GM12891 (cell line): ENCODE data around the gene ZNF292.
"Not testable (repeated sequence)": the region's sequence is repeated elsewhere in the genome, so short reads cannot be mapped to it uniquely, and the experiment has no call there.

Experiments used
- DNase-seq: peaks from one replicate; pipeline ENCODE4 v3.0.0; 2011; ENCODE audit warnings: low spot score; ENCODE audit not compliant: insufficient read length
- FAIRE-seq: peaks from 2 replicates; lab custom pipeline; 2011; peaks lifted over from hg19 to GRCh38; lab: Jason Lieb, UNC
- PAX5 ChIP-seq: IDR thresholded peaks from 2 replicates; pipeline ENCODE4 v1.6.1; 2011; ENCODE audit warnings: low read length, moderate library complexity, mild to moderate bottlenecking; ENCODE audit not compliant: insufficient read depth, severe bottlenecking
- POLR2A ChIP-seq: IDR thresholded peaks from 2 replicates; pipeline ENCODE4 v1.6.1; 2011; ENCODE audit warnings: low read depth, low read length, control low read depth
- POLR2AphosphoS5 ChIP-seq: IDR thresholded peaks from 2 replicates; pipeline ENCODE4 v1.6.1; 2011; ENCODE audit warnings: low read depth, low read length, control low read depth
- POU2F2 ChIP-seq: IDR thresholded peaks from 2 replicates; pipeline ENCODE4 v1.6.1; 2011; ENCODE audit warnings: low read depth, mild to moderate bottlenecking, control low read depth, low read length, moderate library complexity
- SPI1 ChIP-seq: IDR thresholded peaks from 2 replicates; pipeline ENCODE4 v1.6.1; 2011; ENCODE audit warnings: low read depth, low read length, control low read depth
- TAF1 ChIP-seq: IDR thresholded peaks from 2 replicates; pipeline ENCODE4 v1.6.1; 2011; ENCODE audit warnings: low read depth, low read length, control low read depth

Gene ZNF292

DNA sequence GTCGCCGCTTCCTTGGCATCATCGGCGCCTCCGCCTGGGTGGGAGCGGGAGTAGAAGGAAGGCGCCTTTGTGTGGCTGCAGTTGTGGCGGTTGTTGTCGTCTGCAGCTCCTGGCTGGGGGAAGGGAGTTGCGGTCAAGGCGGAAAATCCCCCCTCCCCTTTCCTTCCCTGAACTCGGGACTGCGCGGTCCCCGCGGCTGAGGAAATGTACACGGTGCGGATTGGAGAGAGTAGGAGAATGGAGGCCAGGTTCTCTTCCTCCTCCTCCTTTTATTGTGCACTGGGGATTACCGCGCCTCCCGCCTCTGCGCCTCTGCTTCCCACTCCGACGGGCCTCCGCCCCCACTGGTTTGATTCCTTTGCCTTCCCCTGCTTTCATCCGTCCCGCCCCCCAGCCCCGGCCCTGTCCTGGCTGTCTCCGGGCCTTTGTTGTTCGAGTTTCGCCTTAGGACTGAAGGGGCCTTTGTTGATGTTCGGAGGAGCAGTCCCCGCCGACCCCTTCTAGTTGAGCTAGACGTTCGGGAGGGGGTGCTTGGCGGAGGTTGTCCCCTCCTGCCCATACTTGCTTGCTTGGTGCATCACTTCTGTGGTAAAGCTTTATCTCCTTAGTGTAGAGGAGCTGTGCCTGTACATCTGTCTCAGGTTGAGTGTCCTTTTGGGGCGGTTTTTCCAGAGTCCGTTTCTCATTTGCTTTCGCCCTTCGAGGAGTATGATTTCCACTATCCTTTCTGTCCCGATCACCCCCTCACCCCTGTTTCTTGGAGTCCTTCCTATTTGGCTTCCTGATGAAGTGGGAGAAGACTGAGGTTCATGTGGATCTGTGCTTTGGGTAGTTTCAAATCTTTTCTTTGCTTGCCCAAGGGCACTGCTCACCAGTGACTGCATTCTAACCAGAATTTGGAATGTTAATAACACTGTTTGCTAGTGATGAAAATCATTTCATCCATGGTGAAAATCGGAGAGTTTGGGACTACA, 764 bp downstream of the ZNF292 start:
- DNase-seq (no peak), FAIRE-seq (peak; percentile 65)
- TF ChIP-seq POLR2AphosphoS5 (no peak; the same call in 1 of the 2 replicates), SPI1 (no peak), PAX5 (no peak), TAF1 (no peak), POU2F2 (no peak), POLR2A (no peak)

DNA sequence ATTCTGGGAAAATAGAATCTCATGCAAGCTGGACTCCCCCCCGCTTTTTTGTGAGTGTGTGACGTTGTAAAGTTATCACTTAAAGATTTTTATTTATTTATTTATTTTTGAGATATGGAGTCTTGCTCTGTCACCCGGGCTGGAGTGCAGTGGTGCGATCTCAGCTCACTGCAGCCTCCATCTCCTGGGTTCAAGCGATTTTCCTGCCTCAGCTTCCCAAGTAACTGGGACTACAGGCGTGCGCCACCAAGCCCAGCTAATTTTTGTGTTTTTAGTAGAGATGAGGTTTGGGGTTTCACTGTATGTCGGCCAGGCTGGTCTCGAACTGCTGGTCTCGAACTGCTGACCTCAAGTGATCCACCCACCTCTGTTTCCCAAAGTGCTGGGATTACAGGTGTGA, 2.2 kb downstream of the ZNF292 start:
- not testable (repeated sequence) for DNase-seq, FAIRE-seq

DNA sequence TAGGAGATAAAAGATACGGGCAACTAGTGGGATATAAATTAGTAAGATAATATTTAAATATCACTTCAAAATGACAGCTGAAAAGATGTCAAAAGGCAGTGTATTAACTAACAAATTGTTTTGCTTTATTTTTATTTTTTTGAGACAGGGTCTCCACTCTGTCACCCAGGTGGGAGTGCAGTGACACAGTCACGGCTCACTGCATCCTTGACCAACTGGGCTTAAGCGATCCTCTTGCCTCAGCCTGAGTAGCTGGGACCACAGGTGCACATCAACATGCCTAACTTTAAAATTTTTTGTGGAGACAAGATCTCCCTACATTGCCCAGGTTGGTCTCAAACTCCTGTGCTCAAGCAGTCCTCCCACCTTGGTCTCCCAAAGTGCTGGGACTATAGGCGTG, 5.9 kb downstream of the ZNF292 start:
- DNase-seq (no peak), FAIRE-seq (peak; percentile 64)
- TF ChIP-seq PAX5 (peak; percentile 53), POU2F2 (no peak)

DNA sequence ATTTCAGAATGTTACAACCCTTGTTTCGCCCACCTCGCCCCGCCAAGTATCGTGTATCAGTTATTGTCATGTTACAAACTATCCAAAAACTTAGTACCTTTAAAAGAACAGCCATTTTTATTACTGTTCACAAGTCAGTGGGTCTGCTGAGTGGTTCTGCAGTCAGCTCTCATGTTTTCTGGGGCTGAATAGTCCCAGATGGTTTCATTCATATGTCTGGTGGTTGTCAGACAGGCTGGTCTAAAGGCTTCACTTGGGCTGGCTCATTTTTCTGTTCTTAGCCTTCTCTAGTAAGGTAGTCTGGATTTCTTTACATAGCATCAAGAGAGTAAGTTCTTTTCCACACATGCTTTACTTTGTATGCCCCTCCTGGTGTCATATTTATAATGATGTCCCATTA, 8.6 kb downstream of the ZNF292 start:
- DNase-seq (no peak), FAIRE-seq (no peak)
- TF ChIP-seq PAX5: no peak
- no peak for TF ChIP-seq POU2F2
- TF ChIP-seq SPI1: no peak
- no peak for TF ChIP-seq TAF1
- no peak for TF ChIP-seq POLR2A
- TF ChIP-seq POLR2AphosphoS5: no peak

DNA sequence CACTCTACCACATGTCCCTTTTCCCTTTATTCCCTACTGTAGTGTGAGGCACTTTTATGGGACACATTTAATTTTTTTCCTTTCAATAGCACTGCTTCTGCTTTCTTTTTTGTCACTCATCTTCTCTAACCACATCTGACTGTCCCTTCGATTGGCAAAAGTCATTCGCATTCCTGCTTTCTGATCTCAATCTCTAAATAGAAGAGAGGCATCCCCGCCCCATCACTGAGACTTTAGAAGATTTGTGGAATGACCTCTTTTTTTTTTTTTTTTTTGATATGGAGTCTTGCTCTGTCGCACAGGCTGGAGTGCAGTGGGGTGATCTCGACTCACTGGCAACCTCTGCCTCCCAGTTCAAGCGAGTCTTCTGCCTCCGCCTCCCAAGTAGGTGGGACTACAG, 9.1 kb downstream of the ZNF292 start:
- TF ChIP-seq POLR2A: no peak
- TF ChIP-seq POLR2AphosphoS5: no peak
- TF ChIP-seq SPI1: no peak
- TF ChIP-seq TAF1: no peak
- TF ChIP-seq PAX5: no peak
- TF ChIP-seq POU2F2: no peak
- DNase-seq (no peak), FAIRE-seq (no peak)

DNA sequence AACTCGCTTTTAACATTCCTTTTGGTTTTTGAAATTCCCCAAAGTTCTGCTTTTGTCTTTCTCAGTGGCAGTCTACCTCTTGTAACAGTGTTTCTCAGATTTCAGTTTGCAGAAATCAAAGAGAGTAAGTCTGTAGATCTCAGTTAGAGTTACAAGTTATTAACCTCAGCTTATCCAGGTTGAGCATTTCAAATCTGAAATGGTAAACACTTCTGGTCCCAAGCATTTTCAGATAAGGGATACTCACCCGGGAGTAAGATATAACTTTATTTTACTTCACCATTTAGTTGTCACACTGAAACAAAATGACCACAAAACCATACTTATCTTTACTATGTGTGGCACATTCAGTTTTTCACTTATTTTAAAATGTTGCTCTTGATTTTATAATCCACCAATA, 9.8 kb downstream of the ZNF292 start:
- DNase-seq (no peak), FAIRE-seq (no peak)
- TF ChIP-seq POLR2AphosphoS5 (no peak), POLR2A (no peak), POU2F2 (no peak), PAX5 (no peak), TAF1 (no peak), SPI1 (no peak)

DNA sequence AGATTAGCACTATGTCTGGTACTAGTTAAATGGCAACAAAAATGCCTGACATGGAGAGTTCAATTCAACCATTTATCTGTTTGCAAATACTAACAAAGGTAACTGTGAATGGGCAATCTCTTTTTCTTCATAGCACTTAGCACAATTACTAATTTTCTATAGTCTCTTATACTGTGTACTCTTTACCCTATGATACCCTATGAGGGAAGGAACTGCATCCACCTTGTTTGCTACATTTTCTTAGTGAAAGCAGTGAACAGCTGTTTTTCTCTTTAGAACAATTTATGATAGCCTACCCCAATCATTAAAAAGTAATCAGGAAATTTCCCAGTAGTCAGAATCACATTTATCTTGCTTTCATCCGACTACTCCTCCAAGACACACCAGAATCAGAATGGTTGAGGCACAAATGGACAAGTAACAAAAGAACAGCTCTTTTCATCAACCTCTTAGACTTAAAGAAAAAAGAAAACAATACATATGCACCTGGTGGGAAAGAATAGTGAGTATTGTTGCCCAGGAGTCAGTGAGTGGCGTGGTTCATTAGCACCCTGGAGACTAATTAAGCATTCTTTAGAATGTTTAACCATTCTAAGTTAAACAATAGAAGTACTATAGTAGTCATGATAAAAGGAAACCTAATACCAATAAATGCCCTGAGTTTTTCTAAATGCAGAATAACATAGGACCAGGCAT, 16.7 kb downstream of the ZNF292 start:
- FAIRE-seq (no peak), DNase-seq (no peak)
- no peak for TF ChIP-seq SPI1
- TF ChIP-seq POLR2AphosphoS5: no peak
- no peak for TF ChIP-seq POLR2A
- TF ChIP-seq POU2F2: no peak
- no peak for TF ChIP-seq PAX5
- TF ChIP-seq TAF1: no peak

DNA sequence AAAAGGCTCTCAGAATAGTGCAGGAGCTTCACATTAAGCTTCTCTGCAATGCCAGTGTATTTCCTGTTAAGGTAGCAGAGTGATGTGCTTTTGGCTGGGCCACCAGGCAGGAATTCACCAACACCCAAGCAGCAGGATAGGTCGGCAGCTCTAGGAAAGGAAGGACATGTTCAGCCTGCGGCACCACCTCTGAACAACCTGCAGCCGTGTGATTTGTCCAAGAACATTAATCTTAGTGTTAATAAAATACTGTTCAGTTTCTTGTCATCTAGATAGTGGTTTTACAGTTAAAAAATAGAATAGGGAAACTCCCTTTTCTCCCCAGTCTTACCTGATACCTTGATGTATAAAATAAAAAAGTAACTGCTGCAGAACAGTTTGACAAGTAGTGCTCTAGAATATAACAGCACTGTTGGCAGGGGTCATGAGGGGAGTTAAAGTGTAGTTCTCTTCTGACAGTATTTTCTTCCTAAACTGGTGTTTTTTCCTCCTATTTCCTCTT, 18.8 kb downstream of the ZNF292 start:
- DNase-seq: no peak
- peak; percentile 90 for FAIRE-seq
- TF ChIP-seq SPI1 (peak; percentile 34; the same call in 1 of the 2 replicates), POLR2AphosphoS5 (no peak)

DNA sequence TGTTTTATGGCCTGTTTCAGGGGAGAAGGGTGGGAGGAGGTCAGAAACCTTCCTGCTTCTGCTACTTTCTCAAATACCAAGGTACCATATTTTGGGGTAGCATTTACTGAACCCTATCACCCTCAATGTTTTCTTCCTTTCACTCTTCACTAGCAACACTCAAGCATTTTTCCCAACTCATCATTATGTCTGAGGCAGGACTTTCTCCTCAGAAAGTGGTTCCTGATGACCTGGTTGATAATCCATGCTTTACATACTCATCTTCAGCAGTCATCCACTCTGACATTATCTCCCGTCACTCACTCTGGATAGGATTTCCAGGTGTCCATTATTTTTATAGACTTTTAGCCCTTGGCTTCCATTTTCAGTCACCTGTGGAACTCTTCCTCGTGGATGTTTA, 21.1 kb downstream of the ZNF292 start:
- no peak for FAIRE-seq
- no peak for DNase-seq

More for the DNA sequence above, 21.1 kb downstream of the ZNF292 start:
- TF ChIP-seq POLR2AphosphoS5: no peak
- TF ChIP-seq POU2F2: no peak
- no peak for TF ChIP-seq PAX5
- no peak for TF ChIP-seq POLR2A
- TF ChIP-seq TAF1: no peak
- no peak for TF ChIP-seq SPI1
